Measurements from ENCODE around the gene TAS2R31. TPM values are rescaled to one million over a fixed set of nuclear protein-coding genes. Genes with fewer than 3 reads are reported as not detected.
"Not testable (repeated sequence)": the region's sequence is repeated elsewhere in the genome, so short reads cannot be mapped to it uniquely, and the experiment has no call there.

Gene TAS2R31
- total RNA-seq, 4 donors from 2014 or later: 0.59 to 30.8 (median 15.7) TPM

- Histone ChIP-seq H3K36me3 (no peaks in the 10 kb centered on the region), H3K27me3 (no peaks in the 10 kb centered on the region), H3K27ac (no peak overlapping the region), H3K4me1 (no peaks in the 10 kb centered on the region), H3K4me3 (no peak overlapping the region), H3K9me3 (no peaks in the 10 kb centered on the region)
- no peak for DNase-seq
- intact Hi-C loops (cut with DNase I; ENCODE audit: low total_unique reads): no loop called here
- no peak for TF ChIP-seq CTCF (IDR thresholded peaks at IDR 0.05)
These were observed 9.0 kb upstream of the TAS2R31 start for GRCh38 chr12:11040162-11040561.

GRCh38 chr12:11039171-11039570 is 8.0 kb upstream of the TAS2R31 start:
- no peak for TF ChIP-seq CTCF (IDR thresholded peaks at IDR 0.05)
- no peak for TF ChIP-seq POLR2A (IDR thresholded peaks at IDR 0.05)
- DNase-seq: no peak
- Histone ChIP-seq H3K36me3 (no peaks in the 10 kb centered on the region), H3K27ac (no peak overlapping the region), H3K4me3 (no peak overlapping the region), H3K27me3 (no peaks in the 10 kb centered on the region), H3K4me1 (no peaks in the 10 kb centered on the region), H3K9me3 (no peaks in the 10 kb centered on the region)
- intact Hi-C loops (cut with DNase I; ENCODE audit: low total_unique reads): loop anchor here (10.0 kb wide), 1 partner anchor 56 kb away; the partner anchor contains the start of gene TAS2R43

- H3K36me3 ChIP-seq, DNase-seq, H3K9me3 ChIP-seq, H3K27me3 ChIP-seq, H3K4me3 ChIP-seq, H3K27ac ChIP-seq, H3K4me1 ChIP-seq: not testable (repeated sequence)
- intact Hi-C loops (cut with DNase I; ENCODE audit: low total_unique reads): loop anchor here (10.0 kb wide), 1 partner anchor 61 kb away; the partner anchor contains the start of gene TAS2R43
These were observed 2.8 kb upstream of the TAS2R31 start for GRCh38 chr12:11033959-11034358.

- H3K36me3 ChIP-seq: no peaks in the 10 kb centered on the region
- DNase-seq: no peak
- no peaks in the 10 kb centered on the region for H3K4me1 ChIP-seq
- no peaks in the 10 kb centered on the region for H3K27me3 ChIP-seq
- intact Hi-C loops (cut with DNase I; ENCODE audit: low total_unique reads): no loop called here
- H3K9me3 ChIP-seq: no peaks in the 10 kb centered on the region
- no peak overlapping the region for H3K4me3 ChIP-seq
- TF ChIP-seq POLR2A (IDR thresholded peaks at IDR 0.05): no peak
- no peak for TF ChIP-seq CTCF (IDR thresholded peaks at IDR 0.05)
- H3K27ac ChIP-seq: no peak overlapping the region
These were observed 5.1 kb downstream of the TAS2R31 start for GRCh38 chr12:11026118-11026517.

GRCh38 chr12:11023387-11023786 is 7.8 kb downstream of the TAS2R31 start:
- Histone ChIP-seq H3K27ac (no peak overlapping the region), H3K27me3 (no peaks in the 10 kb centered on the region), H3K36me3 (no peaks in the 10 kb centered on the region), H3K9me3 (no peaks in the 10 kb centered on the region), H3K4me3 (no peak overlapping the region), H3K4me1 (no peaks in the 10 kb centered on the region)
- intact Hi-C loops (cut with DNase I; ENCODE audit: low total_unique reads): no loop called here
- DNase-seq: no peak
- no peak for TF ChIP-seq POLR2A (IDR thresholded peaks at IDR 0.05)
- TF ChIP-seq CTCF (IDR thresholded peaks at IDR 0.05): no peak

GRCh38 chr12:11022520-11022919 is 8.7 kb downstream of the TAS2R31 start, which contains the start of gene TAS2R19:
Gene TAS2R19, minus strand, starts transcription at chr12:11022620. Its CDS starts 49 bp downstream, at chr12:11022571.
- TF ChIP-seq CTCF (IDR thresholded peaks at IDR 0.05): no peak
- no peak for TF ChIP-seq POLR2A (IDR thresholded peaks at IDR 0.05)
- no peaks in the 10 kb centered on the region for H3K27me3 ChIP-seq
- H3K4me1 ChIP-seq: no peaks in the 10 kb centered on the region
- no peaks in the 10 kb centered on the region for H3K9me3 ChIP-seq
- DNase-seq: no peak
- no peak within 1 kb of the TSS for H3K4me3 ChIP-seq
- intact Hi-C loops (cut with DNase I; ENCODE audit: low total_unique reads): no loop called here
- H3K27ac ChIP-seq: no peak within 1 kb of the TSS
- no peaks in the 10 kb centered on the region for H3K36me3 ChIP-seq

All from uterus (tissue), 4 donors.